HG03159 (cell line): ENCODE data around the gene ANGPTL4.
A peak's percentile ranks its signal among the peaks of the same experiment; 100 is the strongest.
"Not testable (repeated sequence)": the region's sequence is repeated elsewhere in the genome, so short reads cannot be mapped to it uniquely, and the experiment has no call there.

Experiments used
- ATAC-seq: cut with Tn5 transposase; IDR thresholded peaks from one replicate; pipeline ENCODE4 v1.9.1; 2021; ENCODE audit warnings: mild to moderate bottlenecking, moderate library complexity; ENCODE audit not compliant: unreplicated experiment

The ANGPTL4 gene

GRCh38 chr19:8333767-8334457, 30.0 kb upstream of the ANGPTL4 start:
- no peak for ATAC-seq

GRCh38 chr19:8334458-8335342, 29.3 kb upstream of the ANGPTL4 start:
- ATAC-seq = no peak

GRCh38 chr19:8335343-8336071, 28.4 kb upstream of the ANGPTL4 start:
- no peak for ATAC-seq

GRCh38 chr19:8336072-8336569, 27.8 kb upstream of the ANGPTL4 start:
- no peak for ATAC-seq

- no peak for ATAC-seq
Observed at GRCh38 chr19:8336660-8337059, 27.3 kb upstream of the ANGPTL4 start.

GRCh38 chr19:8337728-8338127, 26.2 kb upstream of the ANGPTL4 start:
- no peak for ATAC-seq

GRCh38 chr19:8338835-8339234, 25.1 kb upstream of the ANGPTL4 start:
- ATAC-seq = no peak

- ATAC-seq = no peak
Observed at GRCh38 chr19:8340341-8341096, 23.4 kb upstream of the ANGPTL4 start.

- not testable (repeated sequence) for ATAC-seq
Observed at GRCh38 chr19:8341504-8341903, 22.5 kb upstream of the ANGPTL4 start.

- ATAC-seq = no peak
Observed at GRCh38 chr19:8342316-8342683, 21.7 kb upstream of the ANGPTL4 start.

- peak; percentile 94 for ATAC-seq
Observed at GRCh38 chr19:8342684-8343482, 21.1 kb upstream of the ANGPTL4 start, which contains the start of gene KANK3. Gene KANK3 (minus strand): TSS chr19:8343262. CDS start chr19:8337828, 5,434 bp downstream.

GRCh38 chr19:8343483-8343844, 20.5 kb upstream of the ANGPTL4 start:
- no peak for ATAC-seq

GRCh38 chr19:8349629-8350372, 14.2 kb upstream of the ANGPTL4 start:
- not testable (repeated sequence) for ATAC-seq

GRCh38 chr19:8352134-8352827, 11.7 kb upstream of the ANGPTL4 start:
- no peak for ATAC-seq

GRCh38 chr19:8352845-8353244, 11.1 kb upstream of the ANGPTL4 start:
- not testable (repeated sequence) for ATAC-seq

- no peak for ATAC-seq
Observed at GRCh38 chr19:8355631-8356402, 8.1 kb upstream of the ANGPTL4 start.

- ATAC-seq = no peak
Observed at GRCh38 chr19:8357007-8357521, 6.9 kb upstream of the ANGPTL4 start.
